ENCODE results near the gene NLRP6.
"Not testable (repeated sequence)": the region's sequence is repeated elsewhere in the genome, so short reads cannot be mapped to it uniquely, and the experiment has no call there.

The NLRP6 gene

DNA sequence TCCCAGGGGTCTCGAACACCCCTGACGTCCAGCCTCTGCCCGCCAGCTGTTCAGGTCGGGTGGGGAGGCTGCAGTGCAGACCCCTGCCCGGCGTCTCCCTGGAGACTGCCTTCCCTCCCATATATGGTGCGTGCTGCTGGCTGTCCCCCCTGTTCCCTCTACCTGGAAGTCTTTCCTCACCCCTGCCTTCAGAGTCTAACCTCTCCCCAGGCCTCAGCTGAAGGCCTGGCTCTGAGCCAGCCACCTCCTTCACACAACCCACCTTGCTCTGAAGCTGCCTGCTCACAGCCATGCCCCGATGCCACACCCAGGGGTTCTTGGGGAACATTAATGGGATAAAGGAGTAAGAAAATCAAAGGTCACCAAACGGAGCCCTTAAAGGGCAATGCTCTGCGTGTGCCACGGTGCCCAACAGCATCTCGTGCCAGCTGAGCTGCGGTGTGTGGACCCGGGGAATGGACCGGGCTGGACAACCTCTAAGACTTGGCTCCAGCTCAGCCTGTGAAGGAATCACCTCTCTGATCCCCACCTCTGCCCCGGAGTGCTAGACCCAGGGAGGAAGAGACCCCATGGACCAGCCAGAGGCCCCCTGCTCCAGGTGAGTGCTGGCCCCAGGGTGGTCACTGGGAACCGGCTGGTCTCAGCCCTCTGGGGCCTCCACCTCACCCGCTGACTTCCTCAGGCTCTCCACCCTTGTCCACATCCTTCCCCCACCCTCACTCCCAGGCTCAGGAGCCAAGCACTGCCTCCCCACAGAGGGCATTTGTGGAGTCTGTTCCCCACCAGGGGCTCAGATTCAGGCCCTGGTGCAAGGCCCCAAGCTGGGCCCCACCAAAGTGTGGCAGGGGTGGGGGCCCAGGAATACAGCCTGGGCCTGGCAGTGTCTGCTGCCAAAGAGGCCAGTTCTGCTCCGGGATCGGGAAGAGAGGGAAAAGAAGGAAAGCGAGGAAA lies at the start of gene NLRP6:
Gene NLRP6, plus strand, starts transcription at position 407 of the 951 bp plus-strand sequence. Its CDS starts 163 bp downstream, at position 570.
- Mint-ChIP-seq H3K27ac (ENCODE audit: low read depth) (peak within 1 kb of the TSS; percentile 55), H3K9me3 (no peaks in the 10 kb centered on the region), H3K36me3 (ENCODE audit: insufficient read depth) (peaks cover 9% of the 10 kb centered on the region), H3K4me3 (peak within 1 kb of the TSS; percentile 82), H3K4me1 (peaks cover 40% of the 10 kb centered on the region), H3K27me3 (peaks cover 8% of the 10 kb centered on the region)
- DNase-seq (ENCODE audit: low spot score in 2 of 2): no peak
- ATAC-seq (replicated peaks; ENCODE audit: extremely low read depth, poor library complexity, severe bottlenecking): no peak

DNA sequence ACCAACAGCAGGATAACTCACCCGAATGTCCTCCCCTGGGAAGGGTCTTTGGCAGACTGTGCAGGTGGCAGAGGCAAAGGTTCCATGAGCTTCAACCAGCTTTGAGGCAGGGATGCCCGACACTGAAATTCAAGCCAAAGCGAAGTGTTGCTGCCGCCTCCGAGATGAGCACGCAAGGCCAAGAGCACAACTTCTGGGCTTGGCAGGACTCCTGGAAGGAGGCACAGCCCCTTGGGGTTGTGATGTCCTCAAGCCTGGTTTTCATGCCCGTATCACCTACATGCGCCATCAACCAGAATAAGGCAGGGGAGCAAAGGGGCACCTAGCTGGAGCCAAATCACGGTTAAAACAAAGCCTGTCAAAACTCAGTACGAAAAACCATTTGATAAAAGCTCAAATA lies 47.8 kb upstream of the NLRP6 start:
- H3K36me3 Mint-ChIP-seq (ENCODE audit: insufficient read depth): peaks cover 11% of the 10 kb centered on the region
- H3K9me3 Mint-ChIP-seq: no peaks in the 10 kb centered on the region
- ATAC-seq (replicated peaks; ENCODE audit: extremely low read depth, poor library complexity, severe bottlenecking) (no peak), DNase-seq (ENCODE audit: low spot score in 2 of 2) (no peak)
- H3K27ac Mint-ChIP-seq (ENCODE audit: low read depth): no peak overlapping the region
- H3K4me3 Mint-ChIP-seq: no peak overlapping the region
- H3K27me3 Mint-ChIP-seq: no peaks in the 10 kb centered on the region
- peaks cover 20% of the 10 kb centered on the region for H3K4me1 Mint-ChIP-seq

DNA sequence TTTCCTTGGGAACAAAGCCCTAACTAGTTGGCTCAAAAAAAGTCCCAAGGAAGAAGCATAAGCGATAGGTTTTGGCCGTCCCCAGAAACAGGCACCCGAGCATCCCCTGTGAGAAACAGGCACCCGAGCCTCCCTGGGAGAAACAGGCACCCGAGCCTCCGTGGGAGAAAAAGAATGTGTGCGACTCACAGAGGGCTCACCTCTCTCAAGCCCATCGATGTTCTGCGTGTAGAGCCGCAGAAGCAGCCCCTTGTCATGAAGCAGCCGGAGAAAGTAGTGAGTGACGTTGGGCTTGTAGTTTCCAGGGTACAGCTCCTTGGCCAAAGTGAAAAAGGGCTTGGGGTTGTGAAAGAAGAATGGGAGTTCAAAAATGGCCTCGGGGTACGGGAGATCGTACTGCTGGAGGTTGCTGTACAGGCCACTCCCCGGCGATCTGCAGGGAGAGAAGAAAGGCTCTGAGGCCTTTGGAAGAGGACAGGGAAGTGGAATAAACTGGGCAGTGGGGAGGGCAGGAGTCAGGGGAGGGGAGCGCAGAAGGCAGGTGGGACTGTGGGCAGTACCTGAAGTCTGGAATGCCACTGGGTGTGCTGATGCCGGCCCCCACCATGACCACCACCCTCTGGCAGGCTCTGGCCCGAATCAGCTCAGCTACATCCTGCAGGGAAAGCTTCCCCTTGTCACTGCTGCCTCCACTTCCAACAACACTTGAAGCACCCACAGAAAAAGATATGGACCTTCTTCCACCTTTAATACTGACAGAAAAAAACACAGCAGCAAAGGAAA lies 45.2 kb upstream of the NLRP6 start:
- Mint-ChIP-seq H3K4me1 (peaks cover 26% of the 10 kb centered on the region), H3K36me3 (ENCODE audit: insufficient read depth) (peaks cover 27% of the 10 kb centered on the region), H3K9me3 (no peaks in the 10 kb centered on the region), H3K27ac (ENCODE audit: low read depth) (no peak overlapping the region), H3K27me3 (no peaks in the 10 kb centered on the region), H3K4me3 (no peak overlapping the region)
- no peak for ATAC-seq (replicated peaks; ENCODE audit: extremely low read depth, poor library complexity, severe bottlenecking)
- DNase-seq (ENCODE audit: low spot score in 2 of 2): no peak

DNA sequence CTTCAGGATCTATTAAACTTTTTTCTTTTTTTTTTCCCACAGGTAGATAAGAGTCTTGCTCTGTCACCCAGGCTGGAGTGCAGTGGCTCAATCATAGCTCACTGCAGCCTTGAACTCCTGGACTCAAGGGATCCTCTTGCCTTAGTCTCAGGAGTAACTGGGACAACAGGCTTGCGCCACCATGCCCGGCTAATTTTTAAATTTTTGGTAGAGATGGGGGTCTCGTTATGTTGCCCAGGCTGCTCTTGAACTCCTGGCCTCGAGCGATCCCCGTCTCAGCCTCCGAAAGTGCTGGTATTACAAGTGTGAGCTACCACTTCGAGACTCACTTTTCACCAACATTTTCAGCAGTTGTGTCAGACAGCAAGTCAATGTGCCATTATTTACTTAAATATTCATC lies 43.0 kb upstream of the NLRP6 start:
- no peaks in the 10 kb centered on the region for H3K9me3 Mint-ChIP-seq
- peak overlapping the region; percentile 95 for H3K4me3 Mint-ChIP-seq
- H3K27ac Mint-ChIP-seq (ENCODE audit: low read depth): peak overlapping the region; percentile 97

DNA sequence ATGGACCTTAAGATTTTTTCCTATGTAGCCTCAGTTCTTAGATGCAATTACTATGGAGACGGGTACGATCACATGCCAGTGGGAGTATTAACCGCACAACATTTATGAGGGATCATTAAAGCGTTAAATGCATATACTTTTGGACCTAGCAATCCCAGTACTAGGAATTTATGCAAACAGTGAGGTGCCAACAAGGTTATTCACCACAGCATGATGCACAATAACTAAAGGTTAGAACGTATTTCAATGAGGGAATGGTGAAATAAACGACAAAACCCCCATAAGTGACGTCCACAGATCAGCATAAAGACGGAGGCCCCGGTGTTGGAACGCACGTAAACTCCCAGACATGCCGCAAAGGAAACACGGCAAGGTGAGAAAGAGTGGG lies 42.6 kb upstream of the NLRP6 start:
- peaks cover 34% of the 10 kb centered on the region for H3K4me1 Mint-ChIP-seq
- H3K9me3 Mint-ChIP-seq: no peaks in the 10 kb centered on the region
- H3K4me3 Mint-ChIP-seq: peak overlapping the region; percentile 95
- H3K36me3 Mint-ChIP-seq (ENCODE audit: insufficient read depth): peaks cover 28% of the 10 kb centered on the region
- peak; percentile 58 for ATAC-seq (replicated peaks; ENCODE audit: extremely low read depth, poor library complexity, severe bottlenecking)
- peak overlapping the region; percentile 97 for H3K27ac Mint-ChIP-seq (ENCODE audit: low read depth)
- no peaks in the 10 kb centered on the region for H3K27me3 Mint-ChIP-seq
- no peak for DNase-seq (ENCODE audit: low spot score in 2 of 2)

More for the DNA sequence above, 43.0 kb upstream of the NLRP6 start:
- no peak for DNase-seq (ENCODE audit: low spot score in 2 of 2)
- peaks cover 28% of the 10 kb centered on the region for H3K36me3 Mint-ChIP-seq (ENCODE audit: insufficient read depth)
- H3K4me1 Mint-ChIP-seq: peaks cover 34% of the 10 kb centered on the region
- H3K27me3 Mint-ChIP-seq: no peaks in the 10 kb centered on the region
- no peak for ATAC-seq (replicated peaks; ENCODE audit: extremely low read depth, poor library complexity, severe bottlenecking)

DNA sequence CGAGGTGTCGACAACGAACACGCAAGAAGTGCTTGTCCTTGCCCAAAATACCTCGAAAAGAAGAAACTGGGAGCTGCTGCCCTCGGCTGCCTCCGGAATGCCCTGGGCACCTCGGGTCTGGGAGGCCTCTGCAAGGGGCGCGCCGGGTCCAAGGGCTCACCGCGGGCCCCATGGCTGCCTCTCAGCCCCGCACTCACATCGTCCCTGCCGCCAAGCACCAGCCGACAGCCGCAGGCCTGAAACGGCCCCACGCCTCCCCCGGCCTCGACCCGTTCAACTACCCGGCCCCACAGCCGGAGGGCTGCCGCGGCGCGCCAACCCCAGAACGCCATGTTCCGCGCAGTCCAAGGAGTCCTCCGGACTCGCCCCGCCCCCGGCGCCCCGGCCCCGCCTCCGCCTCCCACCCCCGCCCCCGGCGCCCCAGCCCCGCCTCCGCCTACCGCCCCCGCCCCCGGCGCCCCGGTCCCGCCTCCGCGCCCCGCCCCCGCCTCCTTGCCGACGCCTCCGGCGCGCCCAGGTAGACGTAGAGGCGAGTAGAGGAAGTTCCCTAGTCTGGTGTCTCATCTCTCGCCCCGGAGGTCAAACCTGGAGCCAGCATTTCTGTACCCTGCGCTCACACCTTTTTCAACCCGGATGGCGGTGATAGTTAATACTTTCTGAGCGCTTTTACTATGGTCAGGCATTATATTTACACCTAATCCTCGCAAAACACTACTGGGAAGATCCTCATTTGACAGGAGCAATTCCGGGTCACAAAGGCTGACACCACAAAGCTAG lies 42.0 kb upstream of the NLRP6 start, which contains the start of gene SIRT3:
Gene SIRT3, minus strand, starts transcription at position 346 of the 777 bp plus-strand sequence. Its CDS starts 14 bp downstream, at position 332.
- Mint-ChIP-seq H3K4me3 (peak within 1 kb of the TSS; percentile 95), H3K4me1 (peaks cover 34% of the 10 kb centered on the region), H3K9me3 (no peaks in the 10 kb centered on the region), H3K27me3 (no peaks in the 10 kb centered on the region), H3K36me3 (ENCODE audit: insufficient read depth) (peaks cover 30% of the 10 kb centered on the region), H3K27ac (ENCODE audit: low read depth) (peak within 1 kb of the TSS; percentile 97)
- ATAC-seq (replicated peaks; ENCODE audit: extremely low read depth, poor library complexity, severe bottlenecking): peak; percentile 90
- DNase-seq (ENCODE audit: low spot score in 2 of 2): peak; percentile 74 to 82

DNA sequence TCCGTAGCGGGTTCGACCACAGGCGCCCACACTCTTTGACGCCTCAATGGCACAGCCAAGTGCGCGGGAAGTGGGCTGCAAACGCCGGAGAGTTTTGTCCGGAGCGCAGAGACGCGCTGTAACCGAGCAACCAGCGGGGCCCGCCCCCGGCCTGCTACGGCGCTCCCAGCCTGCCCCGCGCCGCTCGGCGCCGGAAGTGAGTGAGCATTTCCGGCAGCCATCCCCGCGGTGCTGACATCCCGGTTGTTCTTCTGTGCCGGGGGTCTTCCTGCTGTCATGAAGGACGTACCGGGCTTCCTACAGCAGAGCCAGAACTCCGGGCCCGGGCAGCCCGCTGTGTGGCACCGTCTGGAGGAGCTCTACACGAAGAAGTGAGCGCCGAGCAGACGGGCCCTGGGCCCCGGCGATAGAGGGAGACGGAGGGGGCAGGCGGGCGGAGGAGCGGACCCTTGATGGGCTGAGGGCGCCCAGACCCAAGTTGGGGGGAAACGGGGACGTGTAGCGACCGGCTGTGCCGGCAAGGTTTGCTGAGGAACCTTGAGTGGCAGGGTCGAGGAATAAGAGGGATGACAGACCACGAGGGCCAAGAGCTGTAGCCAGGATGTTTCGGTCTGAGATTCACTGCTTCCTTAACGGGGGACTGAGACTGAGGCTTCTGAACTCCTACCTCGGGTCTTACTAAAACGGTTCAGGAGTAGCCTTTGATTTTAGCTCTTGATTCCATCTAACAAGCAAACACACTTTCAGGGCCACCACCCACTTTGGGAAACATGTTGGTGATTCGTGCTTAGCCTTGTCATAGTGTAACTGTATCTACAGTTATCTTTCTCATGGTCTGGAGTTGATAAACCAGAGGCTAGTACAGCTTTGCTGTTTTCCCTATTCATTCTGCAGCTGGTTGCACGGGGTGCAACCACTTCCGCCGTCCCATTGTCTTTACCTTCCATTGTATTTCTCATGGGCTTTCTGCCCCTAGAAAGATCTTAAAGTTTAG lies 41.1 kb upstream of the NLRP6 start, which contains the start of gene PSMD13:
Gene PSMD13, plus strand, starts transcription at position 203 of the 994 bp plus-strand sequence. Its CDS starts 74 bp downstream, at position 277.
- DNase-seq (ENCODE audit: low spot score in 2 of 2) (peak; percentile 74 to 82), ATAC-seq (replicated peaks; ENCODE audit: extremely low read depth, poor library complexity, severe bottlenecking) (peak; percentile 84)
- Mint-ChIP-seq H3K27me3 (no peaks in the 10 kb centered on the region), H3K4me1 (peaks cover 42% of the 10 kb centered on the region), H3K9me3 (no peaks in the 10 kb centered on the region), H3K36me3 (ENCODE audit: insufficient read depth) (peaks cover 37% of the 10 kb centered on the region), H3K4me3 (peak within 1 kb of the TSS; percentile 95), H3K27ac (ENCODE audit: low read depth) (peak within 1 kb of the TSS; percentile 97)

DNA sequence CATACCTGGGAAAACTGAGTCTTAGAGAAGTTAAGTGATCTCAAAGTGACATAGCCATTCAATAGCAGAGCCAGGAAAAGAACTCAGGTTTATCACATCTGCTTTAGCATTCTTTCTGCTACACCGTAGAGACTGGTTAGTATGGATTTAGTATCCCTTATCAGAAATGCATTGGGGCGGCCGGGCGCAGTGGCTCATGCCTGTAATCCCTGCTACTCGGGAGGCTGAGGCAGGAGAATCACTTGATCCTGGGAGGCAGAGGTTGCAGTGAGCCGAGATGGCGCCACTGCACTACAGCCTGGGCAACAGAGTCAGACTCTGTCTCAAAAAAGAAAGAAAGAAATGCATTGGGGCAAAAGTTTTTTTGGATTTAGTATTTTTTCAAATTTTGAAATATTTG lies 39.9 kb upstream of the NLRP6 start:
- Mint-ChIP-seq H3K36me3 (ENCODE audit: insufficient read depth) (peaks cover 45% of the 10 kb centered on the region), H3K4me1 (peaks cover 39% of the 10 kb centered on the region), H3K4me3 (peak overlapping the region; percentile 95), H3K27ac (ENCODE audit: low read depth) (peak overlapping the region; percentile 55)
- H3K9me3 Mint-ChIP-seq; H3K27me3 Mint-ChIP-seq; ATAC-seq (replicated peaks; ENCODE audit: extremely low read depth, poor library complexity, severe bottlenecking); DNase-seq (ENCODE audit: low spot score in 2 of 2): not testable (repeated sequence)

DNA sequence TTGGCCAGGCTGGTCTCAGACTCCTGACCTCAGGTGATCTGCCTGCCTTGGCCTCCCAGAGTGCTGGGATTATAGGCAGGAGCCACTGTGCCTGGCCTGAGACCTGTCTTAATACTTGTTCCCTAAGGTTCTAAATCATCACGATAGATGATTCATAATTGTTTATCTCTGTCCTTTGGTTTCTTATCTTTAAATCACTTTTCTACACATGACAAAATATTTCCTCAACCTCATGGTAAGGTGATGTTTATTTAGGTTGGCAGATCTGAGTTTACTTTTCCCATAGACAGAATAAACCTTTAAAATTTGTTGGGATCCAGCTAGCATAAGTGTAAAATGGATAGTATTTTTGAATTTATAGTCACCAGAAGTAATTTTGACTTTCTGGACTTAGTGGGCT lies 37.9 kb upstream of the NLRP6 start:
- Mint-ChIP-seq H3K36me3 (ENCODE audit: insufficient read depth) (peaks cover 58% of the 10 kb centered on the region), H3K27me3 (no peaks in the 10 kb centered on the region), H3K4me3 (no peak overlapping the region), H3K4me1 (peaks cover 34% of the 10 kb centered on the region), H3K27ac (ENCODE audit: low read depth) (no peak overlapping the region), H3K9me3 (no peaks in the 10 kb centered on the region)
- DNase-seq (ENCODE audit: low spot score in 2 of 2) (no peak), ATAC-seq (replicated peaks; ENCODE audit: extremely low read depth, poor library complexity, severe bottlenecking) (no peak)

DNA sequence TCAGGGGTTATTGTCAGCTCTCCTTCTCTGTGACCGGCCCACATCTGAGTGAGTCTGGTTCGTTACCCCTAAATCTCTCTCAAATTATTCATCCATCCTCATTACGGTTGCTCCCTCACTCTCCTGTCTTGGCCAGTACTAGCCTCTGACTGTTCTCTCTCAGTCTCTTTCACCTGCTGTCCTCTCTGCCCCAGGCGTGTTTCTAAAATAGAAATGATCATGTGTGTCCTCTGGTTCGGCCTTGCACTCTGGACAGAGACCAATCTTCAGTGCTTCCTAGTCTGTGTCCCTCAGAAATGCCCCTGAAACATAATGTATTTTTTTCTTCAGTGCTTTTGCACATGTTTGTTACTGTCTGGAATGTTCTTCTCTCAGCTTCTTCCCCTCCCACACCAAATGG lies 36.6 kb upstream of the NLRP6 start:
- H3K27me3 Mint-ChIP-seq: no peaks in the 10 kb centered on the region
- peaks cover 26% of the 10 kb centered on the region for H3K4me1 Mint-ChIP-seq
- no peaks in the 10 kb centered on the region for H3K9me3 Mint-ChIP-seq
- peak overlapping the region; percentile 64 for H3K27ac Mint-ChIP-seq (ENCODE audit: low read depth)
- no peak overlapping the region for H3K4me3 Mint-ChIP-seq
- no peak for DNase-seq (ENCODE audit: low spot score in 2 of 2)
- no peak for ATAC-seq (replicated peaks; ENCODE audit: extremely low read depth, poor library complexity, severe bottlenecking)
- H3K36me3 Mint-ChIP-seq (ENCODE audit: insufficient read depth): peaks cover 64% of the 10 kb centered on the region

DNA sequence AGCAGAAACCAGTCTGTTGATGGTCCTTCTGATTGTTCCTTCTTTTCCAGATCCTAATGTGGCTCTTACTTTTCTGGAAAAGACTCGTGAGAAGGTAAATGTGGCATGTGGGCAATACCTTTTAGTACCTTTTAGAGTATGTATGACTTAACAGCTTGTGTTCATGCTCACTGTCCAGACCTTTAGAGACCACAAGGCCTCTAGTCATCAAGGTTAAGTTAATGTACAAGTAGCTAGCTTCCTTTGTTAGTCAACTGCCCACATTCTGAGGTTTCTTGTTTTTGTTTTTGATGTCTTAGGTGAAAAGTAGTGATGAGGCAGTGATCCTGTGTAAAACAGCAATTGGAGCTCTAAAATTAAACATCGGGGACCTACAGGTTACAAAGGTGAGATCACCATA lies 33.8 kb upstream of the NLRP6 start:
- Mint-ChIP-seq H3K27ac (ENCODE audit: low read depth) (no peak overlapping the region), H3K4me1 (peaks cover 11% of the 10 kb centered on the region), H3K4me3 (no peak overlapping the region), H3K9me3 (no peaks in the 10 kb centered on the region), H3K36me3 (ENCODE audit: insufficient read depth) (peaks cover 76% of the 10 kb centered on the region), H3K27me3 (no peaks in the 10 kb centered on the region)
- DNase-seq (ENCODE audit: low spot score in 2 of 2) (no peak), ATAC-seq (replicated peaks; ENCODE audit: extremely low read depth, poor library complexity, severe bottlenecking) (no peak)
